Upper lobe of left lung (tissue), 6 donors: ENCODE data around the gene MACROD2. TPM values are rescaled to one million over a fixed set of nuclear protein-coding genes. Genes with fewer than 3 reads are reported as not detected.

Experiments used
- ATAC-seq, 2 donors: fragments of 200-7000 bp; cut with Tn5 transposase; one replicate each; pipeline ENCODE4 v1.9.1; 2022; ENCODE audit warnings: mild to moderate bottlenecking in 2 of 2, moderate library complexity in 2 of 2; ENCODE audit not compliant: low FRiP score in 2 of 2
- DNase-seq, 2 donors: peaks; one replicate each; pipeline ENCODE4 v3.0.0-alpha.2; 2019 to 2020
- H3K27ac ChIP-seq, 4 donors: fragments of 200-600 bp; sonication (generic); one replicate each; pipeline ENCODE4 v1.5.1; 2016 to 2019
- H3K27me3 ChIP-seq, 4 donors: fragments of 200-600 bp; sonication (generic); one replicate each; pipeline ENCODE4 v1.5.1; 2017 to 2019
- H3K36me3 ChIP-seq, 4 donors: fragments of 200-600 bp; sonication (generic); one replicate each; pipeline ENCODE4 v1.5.1; 2016 to 2019
- H3K4me1 ChIP-seq, 4 donors: fragments of 200-600 bp; sonication (generic); one replicate each; pipeline ENCODE4 v1.5.1; 2018 to 2019
- H3K4me3 ChIP-seq, 4 donors: fragments of 200-600 bp; sonication (generic); one replicate each; pipeline ENCODE4 v1.5.1; 2017 to 2019; ENCODE audit warnings: mild to moderate bottlenecking in 2 of 4, moderate library complexity in 1 of 4
- H3K9me3 ChIP-seq, 4 donors: fragments of 200-600 bp; sonication (generic); one replicate each; pipeline ENCODE4 v1.5.1; 2018 to 2019
- CTCF ChIP-seq, 6 experiments: fragments of 450-650 bp in 4 of 6; fragments of 200-600 bp in 2 of 6; sonication (generic) in 2 of 6; IDR thresholded peaks; one replicate each; pipeline ENCODE4 v1.5.1; 2016 to 2019; ENCODE audit warnings: antibody characterized with exemption in 6 of 6
- EP300 ChIP-seq, 4 donors: sonication (generic); formaldehyde crosslinking; IDR thresholded peaks; one replicate each; pipeline ENCODE4 v1.5.1; 2017; ENCODE audit warnings: antibody characterized with exemption in 4 of 4, control low read depth in 2 of 4
- POLR2A ChIP-seq, 4 donors: fragments of 450-650 bp; IDR thresholded peaks; one replicate each; pipeline ENCODE4 v1.5.1; 2016 to 2017; ENCODE audit warnings: antibody characterized with exemption in 4 of 4, mild to moderate bottlenecking in 2 of 4
- POLR2AphosphoS5 ChIP-seq, 2 donors: sonication (generic); formaldehyde crosslinking; IDR thresholded peaks; one replicate each; pipeline ENCODE4 v1.5.1; 2017; ENCODE audit warnings: antibody characterized with exemption in 2 of 2
- WGBS, 2 donors: methylation state at CpG; one replicate each; pipeline ENCODE4 v1.1.5; 2017 to 2018; 5-methylcytosine and 5-hydroxymethylcytosine counted together
- total RNA-seq, 6 donors: library from RNA; depleted of rRNA in 4 of 6; stranded (reverse); fragments of >200 nt in 4 of 6; gene quantifications; one replicate each; pipeline versions ENCODE4 v1.1.0 to v1.2.1, GENCODE V29; 2016 to 2021
- donor health status: DM: no; HTN: no; CAD: no; lungs with moderate emphysema.
- donor health status: DM: no; HTN: yes; CAD: no; lungs with severe emphysema.

The MACROD2 gene
- total RNA-seq, 6 donors from 2014 or later, result 20.7 to 84.3 (median 36.3) TPM

- ATAC-seq (no peak), DNase-seq (no peak)
- TF ChIP-seq POLR2A (IDR thresholded peaks at IDR 0.05) (no peak), CTCF (IDR thresholded peaks at IDR 0.05) (no peak), POLR2AphosphoS5 (IDR thresholded peaks at IDR 0.05) (no peak), EP300 (IDR thresholded peaks at IDR 0.05) (no peak)
- Histone ChIP-seq H3K4me1 (no peaks in the 10 kb centered on the region), H3K27me3 (no peaks in the 10 kb centered on the region), H3K27ac (no peak overlapping the region), H3K9me3 (no peaks in the 10 kb centered on the region), H3K4me3 (no peak overlapping the region), H3K36me3 (no peaks in the 10 kb centered on the region)
- 51 to 72% methylated on average over 2 of the region's 2 CpGs for WGBS, 2 donors
Observed at GRCh38 chr20:14617123-14617522, 621.8 kb downstream of the MACROD2 start.

- Histone ChIP-seq H3K4me3 (no peak overlapping the region), H3K27ac (no peak overlapping the region), H3K36me3 (no peaks in the 10 kb centered on the region), H3K27me3 (no peaks in the 10 kb centered on the region), H3K4me1 (no peaks in the 10 kb centered on the region), H3K9me3 (no peaks in the 10 kb centered on the region)
- no peak for TF ChIP-seq CTCF (IDR thresholded peaks at IDR 0.05)
- ATAC-seq, result no peak
- 86 to 100% methylated on average over 1 of the region's 1 CpG for WGBS, 2 donors
- no peak for DNase-seq
Observed at GRCh38 chr20:14619411-14619810, 624.1 kb downstream of the MACROD2 start.

GRCh38 chr20:14622796-14623195 is 627.5 kb downstream of the MACROD2 start:
- no peak for DNase-seq
- WGBS, 2 donors, result 39 to 61% methylated on average over 2 of the region's 2 CpGs
- TF ChIP-seq POLR2AphosphoS5 (IDR thresholded peaks at IDR 0.05) (no peak), POLR2A (IDR thresholded peaks at IDR 0.05) (no peak), CTCF (IDR thresholded peaks at IDR 0.05) (no peak), EP300 (IDR thresholded peaks at IDR 0.05) (no peak)
- no peaks in the 10 kb centered on the region for H3K9me3 ChIP-seq
- no peaks in the 10 kb centered on the region for H3K36me3 ChIP-seq
- no peak for ATAC-seq
- no peak overlapping the region for H3K4me3 ChIP-seq
- H3K27ac ChIP-seq, result no peak overlapping the region
- H3K27me3 ChIP-seq, result no peaks in the 10 kb centered on the region
- no peaks in the 10 kb centered on the region for H3K4me1 ChIP-seq

GRCh38 chr20:14631011-14631410 is 635.7 kb downstream of the MACROD2 start:
- Histone ChIP-seq H3K27me3 (no peaks in the 10 kb centered on the region), H3K27ac (no peak overlapping the region), H3K9me3 (no peaks in the 10 kb centered on the region), H3K36me3 (no peaks in the 10 kb centered on the region), H3K4me1 (no peaks in the 10 kb centered on the region), H3K4me3 (no peak overlapping the region)
- no peak for ATAC-seq
- WGBS, 2 donors, result 89 to 90% methylated on average over 4 of the region's 4 CpGs
- no peak for DNase-seq
- TF ChIP-seq EP300 (IDR thresholded peaks at IDR 0.05) (no peak), POLR2A (IDR thresholded peaks at IDR 0.05) (no peak), CTCF (IDR thresholded peaks at IDR 0.05) (no peak), POLR2AphosphoS5 (IDR thresholded peaks at IDR 0.05) (no peak)

GRCh38 chr20:14632906-14633305 is 637.6 kb downstream of the MACROD2 start:
- H3K27me3 ChIP-seq, result no peaks in the 10 kb centered on the region
- no peaks in the 10 kb centered on the region for H3K9me3 ChIP-seq
- 82 to 83% methylated on average over 6 of the region's 6 CpGs for WGBS, 2 donors
- TF ChIP-seq POLR2AphosphoS5 (IDR thresholded peaks at IDR 0.05) (no peak), POLR2A (IDR thresholded peaks at IDR 0.05) (no peak), CTCF (IDR thresholded peaks at IDR 0.05) (no peak), EP300 (IDR thresholded peaks at IDR 0.05) (no peak)
- ATAC-seq (no peak), DNase-seq (no peak)
- no peaks in the 10 kb centered on the region for H3K36me3 ChIP-seq
- no peak overlapping the region for H3K27ac ChIP-seq
- no peaks in the 10 kb centered on the region for H3K4me1 ChIP-seq
- H3K4me3 ChIP-seq, result no peak overlapping the region
